SH-SY5Y (cell line): ENCODE results near the gene PNISR.

Experiments used
- GATA2 ChIP-seq: IDR thresholded peaks from 2 replicates; pipeline ENCODE4 v1.6.1; 2011; ENCODE audit warnings: mild to moderate bottlenecking, low read depth, low read length
- GATA3 ChIP-seq: IDR thresholded peaks from 2 replicates; pipeline ENCODE4 v1.6.1; 2011; ENCODE audit warnings: low read depth, mild to moderate bottlenecking, low read length, moderate library complexity

Gene PNISR

DNA sequence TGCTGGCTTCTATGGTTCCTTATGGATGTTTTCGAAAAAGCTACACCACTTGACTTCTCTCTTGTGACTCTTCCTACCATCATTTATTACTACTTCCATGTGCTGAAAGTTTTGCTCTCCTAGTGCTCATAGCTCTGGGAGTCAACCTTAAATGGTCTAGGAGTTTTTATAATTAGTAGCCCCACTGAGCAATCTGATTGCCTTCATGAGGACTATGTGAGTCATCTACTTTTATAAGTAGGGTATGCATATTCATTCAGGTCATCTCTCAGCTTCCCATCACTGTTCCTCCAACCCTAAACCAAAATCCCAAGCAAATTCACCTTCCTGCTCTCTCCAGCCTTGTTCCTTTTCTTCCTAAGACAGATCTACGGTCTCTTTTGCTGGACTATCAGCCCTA lies 58.3 kb downstream of the PNISR start:
- TF ChIP-seq GATA2, result no peak
- TF ChIP-seq GATA3, result no peak

DNA sequence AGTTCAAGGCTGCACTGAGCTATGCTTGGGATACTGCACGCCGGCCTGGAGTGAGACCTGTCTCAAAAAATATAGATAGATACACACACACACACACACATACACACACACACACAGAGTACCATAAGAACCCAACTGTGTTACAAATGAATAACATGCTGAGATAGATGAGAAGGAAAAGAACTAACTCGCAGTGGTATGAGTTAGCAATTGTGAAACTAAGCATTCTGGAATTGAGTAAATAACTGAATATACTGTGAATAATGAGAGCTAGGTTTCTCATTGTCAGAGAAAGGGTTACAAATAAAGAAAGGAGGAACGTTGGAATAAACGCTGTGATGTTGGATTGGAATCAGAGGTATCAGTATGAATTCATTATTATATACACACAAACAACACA lies 61.1 kb downstream of the PNISR start:
- TF ChIP-seq GATA3 (no peak), GATA2 (no peak)

- TF ChIP-seq GATA2 (no peak), GATA3 (no peak)
Measured at GRCh38 chr6:99362678-99363268, 62.3 kb downstream of the PNISR start.

GRCh38 chr6:99359800-99360199 lies 65.3 kb downstream of the PNISR start:
- no peak for TF ChIP-seq GATA3
- TF ChIP-seq GATA2, result no peak

DNA sequence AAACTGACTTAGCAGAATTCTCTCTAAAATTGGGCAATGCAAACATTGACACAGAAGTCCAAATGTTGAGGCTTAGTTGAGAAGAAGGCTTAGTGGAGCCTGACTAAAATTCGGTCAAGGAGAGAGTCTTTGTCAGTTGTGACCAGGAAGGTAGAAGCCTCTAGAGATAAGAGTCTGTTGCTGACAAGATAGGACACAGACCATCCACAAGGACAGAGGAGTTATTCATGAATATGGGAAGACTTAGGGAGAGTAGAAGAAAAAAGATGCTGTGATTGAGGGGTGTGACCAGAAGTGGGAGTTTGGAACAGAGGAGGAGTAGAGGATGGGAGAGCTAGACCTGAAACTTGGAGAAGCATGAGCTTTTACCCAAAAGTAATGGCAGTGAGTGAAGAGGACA lies 68.5 kb downstream of the PNISR start:
- TF ChIP-seq GATA3 (no peak), GATA2 (no peak)

DNA sequence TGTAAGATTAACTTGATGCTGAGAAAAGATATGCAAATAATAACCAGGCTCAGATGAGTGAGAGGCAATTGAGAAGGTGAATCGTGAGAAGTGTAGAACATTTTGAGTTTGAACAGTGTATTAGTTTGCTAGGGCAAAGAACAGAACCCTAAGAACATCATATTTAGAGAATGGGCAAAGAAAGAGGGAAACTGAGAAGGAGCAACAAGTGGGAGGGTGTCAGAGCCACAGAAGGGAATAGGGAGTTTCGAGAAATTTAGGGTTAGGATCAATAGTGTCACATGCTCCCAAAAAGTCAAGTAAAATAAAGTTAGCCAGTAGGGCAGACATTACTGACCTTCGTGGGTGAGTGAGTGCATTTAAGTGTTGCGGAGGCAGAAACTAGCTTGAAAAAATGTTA lies 70.1 kb downstream of the PNISR start:
- TF ChIP-seq GATA3, result no peak
- no peak for TF ChIP-seq GATA2

- TF ChIP-seq GATA2, result no peak
Measured at GRCh38 chr6:99353126-99353525, 72.0 kb downstream of the PNISR start.

- TF ChIP-seq GATA3 (no peak), GATA2 (no peak)
Measured at GRCh38 chr6:99350573-99350972, 74.5 kb downstream of the PNISR start.

GRCh38 chr6:99349171-99350141 lies 75.7 kb downstream of the PNISR start, which contains the start of gene FAXC:
TSS of gene FAXC (minus strand) at chr6:99349674. CDS start at chr6:99349372, 302 bp downstream.
- no peak for TF ChIP-seq GATA2
- no peak for TF ChIP-seq GATA3

DNA sequence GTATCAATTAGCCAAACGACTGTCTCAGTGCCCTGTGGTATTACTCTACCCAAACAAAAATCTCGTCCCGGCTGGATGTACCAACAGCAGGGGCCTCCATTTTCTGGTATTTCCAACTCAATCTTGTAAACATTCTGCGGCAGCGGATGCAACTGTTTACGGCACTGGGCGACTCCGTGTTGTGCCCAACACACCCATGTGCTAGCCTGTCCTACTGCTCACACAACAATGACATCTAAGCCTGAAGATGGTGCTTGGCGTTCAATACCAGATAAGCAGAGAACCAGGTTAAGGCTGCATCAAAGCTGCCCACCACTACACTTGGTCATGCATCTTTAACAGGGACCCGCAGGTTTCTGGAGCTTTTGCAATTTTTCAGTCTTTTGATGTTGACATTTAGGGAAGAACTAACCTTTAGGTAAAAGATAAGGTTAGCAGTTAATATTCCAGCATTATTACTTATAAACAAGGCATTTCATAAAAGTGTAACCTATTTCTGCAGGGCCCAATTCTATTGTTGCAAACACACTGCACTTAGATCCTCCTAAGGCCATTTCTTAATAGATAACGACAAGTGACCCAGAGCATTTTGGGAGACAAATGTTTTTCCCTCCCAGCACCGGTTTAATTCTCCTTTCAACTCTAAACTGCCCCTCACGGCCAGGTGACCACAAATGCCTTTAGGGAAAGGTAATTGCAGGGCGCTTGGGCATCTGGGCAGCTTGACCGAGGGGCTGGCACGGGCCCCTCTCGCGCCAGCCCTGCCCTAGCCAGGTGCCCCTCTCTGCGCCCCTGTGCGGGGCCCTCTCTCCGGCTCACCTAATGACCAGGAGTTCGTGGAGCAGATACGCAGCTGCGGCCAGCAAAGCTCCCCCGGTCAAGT lies 76.6 kb downstream of the PNISR start:
- no peak for TF ChIP-seq GATA2
- TF ChIP-seq GATA3, result no peak
